ACC112 (cell line): ENCODE results near the gene IGSF6.
"Not testable (repeated sequence)": the region's sequence is repeated elsewhere in the genome, so short reads cannot be mapped to it uniquely, and the experiment has no call there.

Experiments
- H2AFZ ChIP-seq: fragments of 200-600 bp; sonication (generic); one replicate; pipeline ENCODE4 v1.6.0; 2017; ENCODE audit warnings: antibody characterized with exemption, low read length; ENCODE audit not compliant: unreplicated experiment
- H3K27ac ChIP-seq: fragments of 200-600 bp; sonication (generic); 2 replicates; pipeline ENCODE4 v1.5.1; 2014; ENCODE audit warnings: low read depth, mild to moderate bottlenecking, antibody characterized with exemption, low read length, moderate library complexity
- H3K27me3 ChIP-seq: fragments of 200-600 bp; sonication (generic); 2 replicates; pipeline ENCODE4 v1.6.1; 2014; ENCODE audit warnings: mild to moderate bottlenecking, antibody characterized with exemption, low read length, moderate library complexity, mixed read lengths; ENCODE audit not compliant: insufficient read depth
- H3K36me3 ChIP-seq: fragments of 200-600 bp; sonication (generic); 2 replicates; pipeline ENCODE4 v1.6.1; 2016; ENCODE audit warnings: mild to moderate bottlenecking, antibody characterized with exemption, low read length, moderate library complexity, mixed read lengths; ENCODE audit not compliant: insufficient read depth
- H3K4me1 ChIP-seq: fragments of 200-600 bp; sonication (generic); one replicate; pipeline ENCODE4 v1.6.1; 2016; ENCODE audit warnings: low read length, mixed read lengths; ENCODE audit not compliant: insufficient read depth, unreplicated experiment, control insufficient read depth
- H3K4me3 ChIP-seq: fragments of 200-600 bp; sonication (generic); 2 replicates; pipeline ENCODE4 v1.5.1; 2014; ENCODE audit warnings: mild to moderate bottlenecking, low read depth, low read length
- H3K79me2 ChIP-seq: fragments of 200-600 bp; sonication (generic); one replicate; pipeline ENCODE4 v1.6.0; 2016; ENCODE audit warnings: low read length; ENCODE audit not compliant: control insufficient read depth, unreplicated experiment, insufficient read depth

The IGSF6 gene

DNA sequence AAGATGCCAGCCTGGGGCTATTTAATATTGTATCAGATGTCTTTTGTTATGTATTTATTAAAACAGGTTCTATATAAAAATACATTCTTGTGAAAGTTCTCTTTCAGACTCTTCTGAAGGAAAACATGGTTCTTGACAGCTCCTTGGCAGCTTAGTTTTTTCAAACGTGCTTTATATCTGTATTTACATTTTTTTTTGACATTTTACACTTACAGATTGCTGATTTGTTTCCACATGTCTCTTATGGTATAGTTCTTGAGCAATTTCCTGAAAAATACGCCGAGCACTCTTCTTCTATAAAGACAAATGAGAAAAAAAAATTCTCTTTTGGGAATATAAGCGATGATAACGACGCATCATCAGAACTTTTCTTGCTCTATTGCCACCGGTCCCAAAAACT lies 9.5 kb downstream of the IGSF6 start:
- peaks cover 52% of the 10 kb centered on the region for H3K4me1 ChIP-seq
- no peaks in the 10 kb centered on the region for H3K36me3 ChIP-seq
- no peak overlapping the region for H2AFZ ChIP-seq
- no peak overlapping the region for H3K4me3 ChIP-seq
- no peaks in the 10 kb centered on the region for H3K27me3 ChIP-seq
- H3K27ac ChIP-seq, result no peak overlapping the region
- peaks cover 39% of the 10 kb centered on the region for H3K79me2 ChIP-seq

DNA sequence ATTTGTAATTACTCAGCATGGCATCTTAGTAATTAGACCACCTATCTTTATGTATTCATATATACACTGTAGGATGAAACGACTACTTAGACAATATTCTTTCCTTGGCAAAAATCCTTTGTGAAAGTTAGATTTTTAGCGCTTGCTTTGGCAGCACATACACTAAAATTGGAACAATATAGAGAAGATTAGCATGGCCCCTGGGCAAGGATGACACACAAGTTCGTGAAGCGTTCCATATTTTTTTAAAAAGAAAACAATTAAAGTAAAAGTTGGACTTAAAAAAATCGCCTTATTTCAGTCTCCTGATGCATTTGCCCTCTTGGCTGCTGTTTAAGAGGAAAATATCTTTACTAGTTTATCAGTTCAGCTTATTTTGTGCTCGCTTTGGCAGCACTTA lies 10.5 kb downstream of the IGSF6 start:
- Histone ChIP-seq H3K36me3 (no peaks in the 10 kb centered on the region), H3K27ac (peak overlapping the region; percentile 35; the same call in 1 of the 2 replicates), H3K4me3 (no peak overlapping the region), H3K79me2 (peaks cover 30% of the 10 kb centered on the region), H3K27me3 (no peaks in the 10 kb centered on the region), H2AFZ (no peak overlapping the region), H3K4me1 (peaks cover 51% of the 10 kb centered on the region)

DNA sequence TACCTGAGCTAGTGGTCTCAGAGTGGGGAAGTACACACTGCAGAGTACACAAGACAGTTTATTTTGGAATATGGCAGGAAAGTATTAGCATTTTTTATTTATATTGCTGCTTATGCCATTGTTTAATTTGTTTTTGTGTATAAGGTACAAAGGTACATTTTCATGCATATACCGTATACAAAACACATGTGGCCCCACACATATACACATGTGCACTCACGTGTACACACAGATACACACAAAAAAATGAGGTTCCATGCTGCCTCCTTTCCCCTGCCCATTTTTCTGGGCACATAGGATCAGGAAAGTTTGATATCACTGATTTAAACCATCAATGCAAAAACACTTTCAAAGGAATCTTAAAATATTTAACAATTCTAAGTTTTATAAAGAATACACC lies 12.9 kb downstream of the IGSF6 start:
- Histone ChIP-seq H2AFZ (no peak overlapping the region), H3K4me1 (peaks cover 35% of the 10 kb centered on the region), H3K36me3 (no peaks in the 10 kb centered on the region), H3K4me3 (no peak overlapping the region; the same call in 1 of the 2 replicates), H3K79me2 (peaks cover 19% of the 10 kb centered on the region), H3K27ac (peak overlapping the region; percentile 77), H3K27me3 (no peaks in the 10 kb centered on the region)

DNA sequence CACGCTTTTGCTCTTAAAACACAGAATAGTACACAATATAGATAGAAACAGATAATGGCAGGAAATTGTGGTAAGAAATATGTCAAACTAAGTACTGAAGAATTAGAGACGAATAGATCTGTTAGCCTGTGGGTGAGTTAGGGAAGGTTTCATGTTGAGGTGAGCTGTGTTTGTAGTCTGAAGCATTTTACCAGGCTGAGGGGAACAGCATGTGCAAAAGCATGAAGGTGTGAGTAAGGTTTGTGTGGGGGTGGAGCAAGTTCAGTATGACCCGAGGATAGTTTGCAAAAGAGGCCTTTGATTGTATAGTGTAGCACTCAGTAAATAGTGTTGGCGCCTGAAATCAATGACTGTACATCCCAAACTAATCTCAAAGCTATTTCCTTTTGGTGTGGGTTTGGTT lies 13.8 kb downstream of the IGSF6 start:
- H3K27ac ChIP-seq, result peak overlapping the region; percentile 77
- H3K4me1 ChIP-seq, result peaks cover 40% of the 10 kb centered on the region
- peak overlapping the region; percentile 15; the same call in 1 of the 2 replicates for H3K4me3 ChIP-seq
- H3K27me3 ChIP-seq, result no peaks in the 10 kb centered on the region
- peaks cover 19% of the 10 kb centered on the region for H3K79me2 ChIP-seq
- H3K36me3 ChIP-seq, result peaks cover 6% of the 10 kb centered on the region; the same call in 1 of the 2 replicates
- H2AFZ ChIP-seq, result no peak overlapping the region

DNA sequence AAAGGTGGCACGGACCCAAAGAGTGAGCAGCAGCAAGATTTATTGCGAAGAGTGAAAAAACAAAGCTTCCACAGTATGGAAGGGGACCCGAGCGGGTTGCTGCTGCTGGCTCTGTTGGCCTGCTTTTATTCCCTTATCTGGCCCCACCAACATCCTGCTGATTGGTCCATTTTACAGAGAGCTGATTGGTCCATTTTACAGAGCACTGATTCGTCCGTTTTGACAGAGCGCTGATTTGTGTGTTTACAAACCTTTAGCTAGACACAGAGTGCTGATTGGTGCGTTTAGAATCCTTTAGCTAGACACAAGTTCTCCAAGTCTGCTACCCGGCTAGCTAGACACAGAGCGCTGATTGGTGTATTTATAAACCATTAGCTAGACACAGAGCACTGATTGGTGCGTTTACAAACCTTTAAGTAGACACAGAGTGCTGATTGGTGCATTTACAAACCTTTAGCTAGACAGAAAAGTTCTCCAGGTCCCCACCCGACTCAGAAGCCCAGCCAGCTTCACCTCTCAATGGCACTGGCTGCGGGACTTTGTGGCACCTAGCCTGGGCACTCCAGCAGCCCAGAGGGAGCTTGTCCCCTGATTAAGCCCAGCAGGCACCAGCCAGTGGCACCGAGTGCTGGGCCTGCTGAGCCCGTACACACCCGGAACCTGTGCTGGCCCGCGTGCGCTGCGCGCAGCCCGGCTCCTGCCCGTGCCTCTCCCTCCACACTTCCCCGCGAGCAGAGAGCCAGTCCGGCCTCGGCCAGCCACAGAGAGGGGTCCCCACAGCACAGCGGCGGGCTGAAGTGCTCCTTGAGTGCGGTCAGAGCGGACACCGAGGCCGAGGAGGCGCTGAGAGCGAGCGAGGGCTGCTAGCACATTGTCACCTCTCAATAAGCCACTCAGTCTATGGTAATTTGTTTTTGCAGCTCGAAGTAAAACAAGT lies 15.1 kb downstream of the IGSF6 start:
- peaks cover 40% of the 10 kb centered on the region for H3K4me1 ChIP-seq
- H2AFZ ChIP-seq, result no peak overlapping the region
- H3K4me3 ChIP-seq, result no peak overlapping the region
- peak overlapping the region; percentile 77; the same call in 1 of the 2 replicates for H3K27ac ChIP-seq
- H3K79me2 ChIP-seq, result peaks cover 19% of the 10 kb centered on the region
- H3K36me3 ChIP-seq, result peaks cover 6% of the 10 kb centered on the region; the same call in 1 of the 2 replicates
- no peaks in the 10 kb centered on the region for H3K27me3 ChIP-seq

DNA sequence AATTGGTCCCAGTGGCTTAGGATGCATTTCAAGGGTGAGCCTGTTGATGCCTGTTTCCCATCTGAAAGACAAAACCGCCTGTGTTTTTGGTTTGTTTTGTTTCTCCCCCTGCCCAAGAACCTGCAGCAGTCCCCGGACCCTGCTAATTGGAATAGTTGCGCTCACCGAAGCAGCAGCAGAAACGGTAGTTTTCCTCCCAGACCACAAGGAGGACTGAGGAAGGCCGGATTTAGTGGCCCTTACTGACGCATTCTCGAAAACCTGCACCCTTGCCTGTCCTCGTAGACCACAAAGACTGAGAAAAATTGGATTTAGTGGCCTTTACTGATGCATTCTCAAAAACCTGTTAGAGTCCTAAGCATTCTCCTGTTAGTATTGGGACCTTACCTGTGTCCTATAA lies 16.7 kb downstream of the IGSF6 start:
- peaks cover 10% of the 10 kb centered on the region for H3K79me2 ChIP-seq
- not testable (repeated sequence) for H3K4me3 ChIP-seq

DNA sequence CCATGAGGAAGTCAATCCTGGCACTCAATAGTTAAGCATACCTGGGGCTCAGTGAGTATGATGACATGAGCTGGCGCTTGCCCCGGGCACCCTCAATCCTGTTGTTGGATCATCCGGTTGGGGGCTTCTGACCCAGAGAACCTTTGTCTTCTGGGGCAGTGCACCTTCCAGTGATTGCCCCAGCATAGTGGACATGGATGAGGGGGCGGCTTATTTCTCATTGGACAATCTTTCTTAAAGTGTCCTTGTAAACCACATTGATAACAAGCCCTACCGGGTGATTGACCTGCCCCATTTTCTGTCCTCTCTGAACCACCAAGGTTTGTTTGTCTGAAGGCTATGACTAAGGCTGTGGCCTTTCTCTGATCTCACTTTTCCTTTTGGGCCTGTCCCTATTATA lies 18.2 kb downstream of the IGSF6 start:
- H3K27ac ChIP-seq, result no peak overlapping the region
- peaks cover 15% of the 10 kb centered on the region for H3K36me3 ChIP-seq

More for the DNA sequence above, 16.7 kb downstream of the IGSF6 start:
- H3K27ac ChIP-seq, H3K27me3 ChIP-seq, H2AFZ ChIP-seq, H3K36me3 ChIP-seq: not testable (repeated sequence)
- peaks cover 26% of the 10 kb centered on the region for H3K4me1 ChIP-seq

DNA sequence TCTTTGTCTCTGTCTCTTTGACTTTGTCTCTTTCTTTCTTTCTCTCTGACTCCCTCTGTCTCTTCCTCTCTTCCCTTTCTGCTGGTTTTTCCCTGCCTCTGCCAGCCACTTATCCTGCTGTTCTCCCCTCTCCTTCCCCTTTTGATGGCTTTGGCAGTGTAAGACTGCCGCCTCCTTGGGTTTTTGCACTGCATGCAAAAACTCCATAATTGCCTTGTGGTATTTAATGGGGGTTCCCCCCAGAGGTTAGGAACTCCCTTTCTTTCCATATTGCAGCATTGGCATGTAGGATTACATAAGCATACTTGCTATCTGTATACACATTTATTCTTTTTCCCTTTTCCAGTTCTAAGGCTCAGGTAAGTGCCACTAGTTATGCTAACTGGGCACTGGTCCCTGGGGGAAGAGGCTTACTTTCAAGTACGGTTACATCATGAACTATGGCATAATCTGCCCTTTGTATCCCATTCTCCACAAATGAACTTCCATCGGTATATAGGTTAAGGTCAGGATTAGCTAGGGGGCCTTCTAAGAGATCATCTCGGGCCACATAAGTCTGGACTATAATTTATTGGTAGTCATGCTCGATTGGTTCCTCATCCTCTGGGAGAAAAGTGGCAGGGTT lies 20.3 kb downstream of the IGSF6 start:
- Histone ChIP-seq H3K4me1 (peaks cover 28% of the 10 kb centered on the region), H3K79me2 (peaks cover 12% of the 10 kb centered on the region), H3K36me3 (peaks cover 21% of the 10 kb centered on the region)
- H3K27me3 ChIP-seq, H3K27ac ChIP-seq, H3K4me3 ChIP-seq, H2AFZ ChIP-seq: not testable (repeated sequence)

More for the DNA sequence above, 18.2 kb downstream of the IGSF6 start:
- no peak overlapping the region for H2AFZ ChIP-seq
- peaks cover 11% of the 10 kb centered on the region for H3K79me2 ChIP-seq
- H3K27me3 ChIP-seq, result no peaks in the 10 kb centered on the region
- H3K4me3 ChIP-seq, result no peak overlapping the region
- peaks cover 20% of the 10 kb centered on the region for H3K4me1 ChIP-seq

DNA sequence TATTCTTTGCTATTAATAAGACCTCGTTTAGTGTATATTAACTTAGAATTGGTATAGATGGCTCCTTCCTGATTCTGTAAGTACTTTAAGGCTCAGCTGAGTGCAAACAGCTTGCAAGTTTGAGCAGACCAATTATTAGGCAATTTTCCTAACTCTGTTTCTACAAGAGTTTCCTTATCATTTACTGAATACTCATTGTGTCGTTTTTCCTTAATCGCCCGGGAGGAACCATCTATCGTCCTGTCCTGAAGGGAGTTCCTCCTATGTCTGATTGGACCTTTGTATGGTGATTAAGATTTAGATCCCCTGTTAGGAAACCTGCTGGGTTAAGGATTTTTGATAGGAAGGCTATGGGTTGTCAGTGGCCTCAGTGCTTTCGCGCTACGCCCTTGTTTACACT lies 21.0 kb downstream of the IGSF6 start:
- not testable (repeated sequence) for H2AFZ ChIP-seq, H3K4me3 ChIP-seq, H3K27ac ChIP-seq, H3K27me3 ChIP-seq
- H3K4me1 ChIP-seq, result peaks cover 34% of the 10 kb centered on the region
- H3K36me3 ChIP-seq, result peaks cover 21% of the 10 kb centered on the region
- H3K79me2 ChIP-seq, result peaks cover 12% of the 10 kb centered on the region

DNA sequence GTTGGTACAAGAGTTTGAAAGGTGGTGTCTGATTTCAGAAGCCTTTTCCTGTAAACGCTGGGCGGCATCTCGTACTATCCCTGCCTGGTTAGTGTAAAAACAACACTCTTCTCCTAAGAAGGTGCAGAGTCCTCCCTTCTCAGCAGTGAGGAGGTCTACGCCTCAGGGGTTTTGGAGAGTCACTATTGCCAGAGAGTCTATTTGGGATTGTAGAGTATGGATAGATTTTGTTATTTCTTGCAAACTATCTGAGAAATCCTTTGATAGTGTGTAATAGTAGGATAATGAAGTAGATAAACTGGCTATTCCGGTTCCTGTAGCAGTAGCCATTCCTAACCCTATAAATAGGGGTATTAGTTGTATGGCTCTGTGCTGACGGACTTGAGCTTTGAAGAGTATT lies 21.5 kb downstream of the IGSF6 start:
- not testable (repeated sequence) for H3K27ac ChIP-seq, H3K4me3 ChIP-seq, H2AFZ ChIP-seq, H3K27me3 ChIP-seq
- Histone ChIP-seq H3K79me2 (peaks cover 12% of the 10 kb centered on the region), H3K36me3 (peaks cover 21% of the 10 kb centered on the region), H3K4me1 (peaks cover 39% of the 10 kb centered on the region)
